HG03039 (cell line): ENCODE measurements around the gene ACTL6B.
"Not testable (repeated sequence)": the region's sequence is repeated elsewhere in the genome, so short reads cannot be mapped to it uniquely, and the experiment has no call there.

Source experiments
- ATAC-seq: cut with Tn5 transposase; IDR thresholded peaks from one replicate; pipeline ENCODE4 v1.9.1; 2021; ENCODE audit warnings: mild to moderate bottlenecking, moderate library complexity; ENCODE audit not compliant: unreplicated experiment

Gene ACTL6B

DNA sequence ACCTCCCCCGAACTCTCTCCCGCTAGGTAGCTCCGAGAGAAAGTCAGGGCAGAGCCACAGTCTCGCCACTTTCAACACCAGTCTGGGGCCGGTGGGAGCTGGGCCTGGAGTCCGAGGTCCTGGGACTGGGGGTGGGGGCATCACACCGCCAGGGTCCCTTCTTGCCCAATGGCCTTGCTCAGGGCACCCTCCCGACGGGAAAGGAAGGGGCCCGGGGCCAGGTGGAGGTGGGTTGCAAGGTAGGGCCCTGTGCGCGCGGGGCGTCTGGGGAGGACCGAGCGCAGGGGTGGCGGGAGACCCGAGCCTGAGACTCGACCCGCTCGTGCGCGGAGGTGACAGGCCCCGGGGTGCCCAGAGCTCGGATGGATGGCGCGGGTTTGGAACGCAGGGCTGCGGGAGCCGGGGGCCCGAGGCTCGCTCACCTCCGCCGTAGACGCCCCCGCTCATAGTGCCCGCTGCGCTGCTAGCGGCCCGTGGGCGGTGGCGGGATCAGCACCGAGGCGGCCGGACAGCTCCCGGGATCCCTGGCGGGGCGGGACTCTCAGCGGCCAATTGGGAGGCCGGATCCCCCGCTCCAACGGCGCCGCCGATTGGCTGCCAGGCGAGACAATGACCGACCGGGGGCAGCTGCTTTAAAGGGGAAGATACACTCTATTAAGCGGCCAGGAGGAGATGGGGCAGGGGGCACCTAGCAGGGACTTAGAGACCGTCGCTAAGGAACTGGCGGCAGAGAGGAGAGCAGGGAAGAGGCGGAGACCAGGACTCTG is at the start of gene ACTL6B:
ACTL6B (minus strand) TSS at position 541 of the 767 bp plus-strand sequence; CDS start at position 447, 94 bp downstream.
- no peak for ATAC-seq

- peak; percentile 43 for ATAC-seq
Observed at GRCh38 chr7:100705320-100705752, 49.1 kb upstream of the ACTL6B start.

- ATAC-seq, result not testable (repeated sequence)
Observed at GRCh38 chr7:100701089-100701488, 44.8 kb upstream of the ACTL6B start.

DNA sequence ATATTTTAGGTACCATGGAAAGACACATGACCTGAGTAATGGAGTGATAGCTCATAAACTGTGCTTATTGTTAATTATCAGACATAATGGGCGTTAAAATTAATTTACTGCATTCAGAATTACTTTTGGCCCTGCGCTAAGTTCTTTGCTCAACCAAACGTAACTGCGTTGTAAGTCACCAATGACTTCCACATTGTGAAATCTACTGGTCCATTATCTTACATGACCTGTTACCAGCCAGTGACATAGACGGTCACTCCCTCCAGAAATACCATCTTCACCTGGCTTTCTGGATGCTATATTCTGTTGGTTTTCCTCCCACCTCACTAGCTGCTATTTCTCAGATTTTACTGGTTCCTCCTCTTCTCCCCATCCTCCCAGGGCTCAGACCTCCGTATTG is 42.8 kb upstream of the ACTL6B start:
- no peak for ATAC-seq

- no peak for ATAC-seq
Observed at GRCh38 chr7:100696123-100696521, 39.9 kb upstream of the ACTL6B start.

GRCh38 chr7:100694098-100694745 is 38.0 kb upstream of the ACTL6B start, which contains the start of gene GIGYF1:
Gene GIGYF1, minus strand, starts transcription at chr7:100694250. Its CDS starts 6,012 bp downstream, at chr7:100688238.
- ATAC-seq, result no peak

DNA sequence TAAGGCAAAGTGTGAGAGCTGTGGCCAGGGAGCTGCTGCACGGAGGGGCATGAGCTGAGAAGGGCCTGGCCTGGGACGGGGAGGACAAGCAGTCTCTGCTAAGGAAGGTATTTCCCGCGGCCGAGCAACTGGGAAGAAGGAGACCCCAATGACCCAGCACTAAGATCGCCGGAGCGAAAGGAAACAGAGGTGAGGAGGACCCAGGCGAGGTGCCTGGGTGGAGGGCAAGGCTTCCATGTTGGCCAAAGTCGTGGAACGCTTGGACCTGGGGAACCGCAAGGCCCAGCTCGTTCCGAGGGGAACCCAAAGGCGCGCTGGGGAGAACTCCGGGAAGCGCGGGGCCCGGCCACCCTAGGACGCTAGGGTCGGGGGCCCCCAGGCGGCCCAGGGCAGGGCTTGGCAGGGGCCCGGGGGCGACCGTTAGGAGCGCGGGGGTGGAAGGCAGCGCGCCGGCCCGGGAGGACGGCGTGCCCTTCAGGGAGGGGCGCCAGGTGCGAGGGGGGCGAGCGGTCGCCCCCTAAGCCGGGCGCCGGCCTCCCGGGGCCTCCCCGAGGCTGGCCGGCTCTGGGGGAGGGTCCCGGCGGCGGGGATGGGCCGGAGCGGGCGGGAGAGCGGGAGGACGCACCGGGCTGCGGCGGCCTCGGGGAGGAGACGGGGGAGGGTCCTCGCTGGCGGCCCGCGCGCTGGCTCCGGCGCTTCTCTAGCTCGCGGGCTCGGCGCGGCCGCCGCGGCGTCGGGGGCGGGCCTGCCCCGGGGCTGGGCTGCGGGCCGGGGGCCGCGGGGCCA is 37.3 kb upstream of the ACTL6B start:
- no peak for ATAC-seq

GRCh38 chr7:100692578-100692961 is 36.3 kb upstream of the ACTL6B start:
- no peak for ATAC-seq

DNA sequence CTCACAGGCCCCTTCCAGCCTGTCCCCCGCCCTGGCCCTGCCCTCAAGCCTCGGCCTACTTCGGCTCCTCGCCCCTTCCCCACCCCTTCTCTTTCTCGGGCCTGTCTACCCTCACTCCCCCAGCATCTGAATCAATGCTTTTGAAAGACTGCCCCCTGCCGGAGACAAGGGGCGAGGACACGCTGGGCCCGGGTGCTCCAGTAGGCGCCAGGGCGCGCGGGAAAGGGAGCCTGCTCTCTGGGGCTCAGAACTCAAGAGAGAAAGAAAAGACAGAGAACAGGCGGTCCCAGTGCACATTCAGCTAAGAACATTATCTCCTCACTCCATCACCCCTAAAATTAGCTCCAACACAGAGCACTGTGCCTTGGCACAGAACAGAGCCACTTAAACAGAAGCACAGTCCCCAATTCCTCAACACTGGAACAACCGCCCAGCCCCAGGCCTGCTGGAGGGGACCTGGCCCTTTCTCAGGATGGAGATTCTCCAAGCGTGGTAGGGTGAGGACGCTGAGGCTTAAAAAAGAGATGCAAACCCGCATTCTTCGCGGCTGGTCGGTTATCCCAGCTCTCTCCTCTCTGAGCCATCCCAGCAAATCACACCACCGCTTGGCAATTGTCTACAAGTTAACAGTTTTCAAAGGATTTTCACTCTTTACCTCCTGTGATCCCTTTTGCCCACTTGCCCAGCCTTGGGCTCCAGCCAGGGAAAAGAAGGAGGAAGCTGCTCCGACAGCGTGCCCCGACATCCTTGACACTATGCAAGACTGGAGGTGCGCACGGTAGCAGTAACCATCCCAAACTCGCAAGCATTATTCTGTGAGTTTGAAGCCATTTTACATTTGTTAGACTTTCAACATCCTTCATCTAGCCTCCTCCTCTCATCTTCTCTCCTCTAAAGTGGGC is 35.7 kb upstream of the ACTL6B start:
- ATAC-seq, result no peak

- no peak for ATAC-seq
Observed at GRCh38 chr7:100689230-100690135, 33.2 kb upstream of the ACTL6B start.

GRCh38 chr7:100688326-100688860 is 32.1 kb upstream of the ACTL6B start:
- no peak for ATAC-seq

DNA sequence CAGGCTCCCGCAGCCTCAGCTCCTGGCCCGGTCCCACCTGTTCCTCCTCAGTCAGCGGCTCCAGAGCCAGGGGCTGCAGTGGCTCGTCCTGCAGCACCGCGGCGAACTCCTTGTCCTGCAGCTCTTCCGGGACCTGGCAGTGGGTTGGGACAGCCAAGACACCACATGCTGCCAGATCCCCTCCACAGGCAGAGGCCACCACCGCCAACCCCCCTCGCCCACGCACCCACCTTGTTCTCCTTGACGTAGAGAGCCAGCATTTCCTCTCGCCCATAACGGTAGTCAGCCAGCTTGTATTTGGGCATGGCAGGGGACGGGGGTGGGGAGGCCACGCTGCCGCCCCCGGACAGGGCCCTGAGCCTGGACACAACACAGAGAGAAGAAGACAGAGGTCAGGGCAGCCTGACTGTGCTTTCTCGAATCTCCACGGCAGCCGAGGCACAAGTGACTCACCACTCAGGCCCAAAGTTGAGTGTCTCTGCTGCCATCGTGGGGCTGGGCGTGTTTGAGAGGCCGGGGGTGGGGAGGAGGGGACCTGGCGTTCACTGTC is 31.6 kb upstream of the ACTL6B start:
- ATAC-seq, result no peak

DNA sequence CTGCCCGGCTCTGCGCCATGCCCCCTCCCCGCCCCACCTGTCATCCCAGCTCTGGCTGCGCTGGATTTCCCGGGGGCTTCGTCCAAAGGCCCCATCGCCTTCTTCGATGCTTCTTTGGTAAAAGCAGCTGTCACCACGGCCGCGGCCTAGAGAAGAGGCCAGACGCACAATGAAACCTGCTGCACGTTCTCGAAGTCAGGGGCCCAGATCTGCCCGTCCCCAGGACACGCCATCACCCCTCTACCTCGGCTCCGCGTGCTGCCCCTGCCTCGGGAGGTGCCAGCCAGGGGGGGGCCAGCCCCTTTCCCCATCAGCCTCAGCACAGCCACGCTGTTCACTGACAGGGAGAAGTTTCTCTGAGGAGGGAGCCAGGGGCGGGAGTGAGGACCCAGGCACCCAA is 31.0 kb upstream of the ACTL6B start:
- no peak for ATAC-seq

- ATAC-seq, result no peak
Observed at GRCh38 chr7:100686822-100687211, 30.6 kb upstream of the ACTL6B start.

DNA sequence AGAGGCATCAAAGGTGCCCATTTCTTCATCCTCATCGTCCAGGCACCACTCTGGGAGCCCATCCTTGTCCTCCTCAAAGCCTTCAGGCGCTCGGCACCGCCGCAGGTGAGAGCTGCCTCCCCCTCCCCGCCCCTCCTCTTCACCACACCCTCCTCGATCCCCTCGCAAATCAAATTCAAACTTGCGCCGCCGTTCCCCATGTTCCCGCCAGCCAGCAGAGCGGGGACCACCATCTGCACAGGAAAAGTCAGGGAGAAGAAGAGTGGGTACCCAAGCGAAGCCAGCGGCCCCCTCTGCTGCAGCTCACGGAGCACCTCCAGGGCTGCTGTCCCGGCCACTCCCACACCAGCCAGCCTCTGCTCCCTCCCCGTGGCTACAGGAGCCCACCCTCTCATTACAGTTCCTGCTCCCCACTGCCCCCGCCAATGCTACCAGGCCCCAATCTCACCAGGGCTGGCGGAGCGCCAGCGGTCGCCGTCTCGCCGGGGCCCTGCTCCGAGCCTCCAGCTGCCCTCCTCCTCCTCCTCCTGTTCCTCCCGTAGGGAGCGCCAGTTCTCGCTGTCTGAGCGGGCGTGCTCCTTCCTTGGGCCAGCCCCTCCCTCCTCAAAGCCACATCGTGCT is 30.1 kb upstream of the ACTL6B start:
- no peak for ATAC-seq

GRCh38 chr7:100685631-100686145 is 29.4 kb upstream of the ACTL6B start:
- no peak for ATAC-seq

GRCh38 chr7:100685049-100685605 is 28.9 kb upstream of the ACTL6B start:
- ATAC-seq, result no peak

- no peak for ATAC-seq
Observed at GRCh38 chr7:100684534-100685042, 28.3 kb upstream of the ACTL6B start.
